Osteoblast (primary cell): Measurements from ENCODE around the gene ARHGAP30. TPM values are rescaled to one million over a fixed set of nuclear protein-coding genes. Genes with fewer than 3 reads are reported as not detected.

Source experiments
- DNase-seq: peaks from one replicate; pipeline ENCODE4 v3.0.0; 2011; ENCODE audit warnings: low spot score, mixed read lengths; ENCODE audit not compliant: insufficient read length; ENCODE audit errors: missing footprints
- H2AFZ ChIP-seq: 2 replicates; pipeline ENCODE4 v1.6.0; 2011; ENCODE audit warnings: mild to moderate bottlenecking, low read length
- H3K27ac ChIP-seq: 2 replicates; pipeline ENCODE4 v1.5.1; 2011; ENCODE audit warnings: mild to moderate bottlenecking, low read depth, low read length, moderate library complexity
- H3K27me3 ChIP-seq: 2 replicates; pipeline ENCODE4 v1.6.0; 2012; ENCODE audit warnings: mild to moderate bottlenecking, control low read depth, inconsistent platforms, low read length, moderate library complexity; ENCODE audit not compliant: insufficient read depth
- H3K36me3 ChIP-seq: 2 replicates; pipeline ENCODE4 v1.5.1; 2011; ENCODE audit warnings: mild to moderate bottlenecking, low read length, control low read depth, moderate library complexity; ENCODE audit not compliant: insufficient read depth
- H3K4me1 ChIP-seq: 2 replicates; pipeline ENCODE4 v1.5.1; 2011; ENCODE audit warnings: mild to moderate bottlenecking, low read length, control low read depth, moderate library complexity; ENCODE audit not compliant: insufficient read depth
- H3K4me2 ChIP-seq: 2 replicates; pipeline ENCODE4 v1.6.0; 2011; ENCODE audit warnings: mild to moderate bottlenecking, low read length; ENCODE audit not compliant: insufficient read depth
- H3K4me3 ChIP-seq: fragments of 200-600 bp; sonication (generic); 3 replicates; pipeline ENCODE4 v1.5.1; 2012; ENCODE audit warnings: mild to moderate bottlenecking, low read length, inconsistent platforms; ENCODE audit not compliant: insufficient read depth
- H3K79me2 ChIP-seq: 2 replicates; pipeline ENCODE4 v1.6.0; 2012; ENCODE audit warnings: mild to moderate bottlenecking, low read length, control low read depth, inconsistent platforms; ENCODE audit not compliant: insufficient read depth
- H3K9me3 ChIP-seq: 2 replicates; pipeline ENCODE4 v1.5.1; 2011; ENCODE audit warnings: low read depth, low read length, control low read depth
- H4K20me1 ChIP-seq: 2 replicates; pipeline ENCODE4 v1.6.0; 2012; ENCODE audit warnings: mild to moderate bottlenecking, low read length, control low read depth; ENCODE audit not compliant: insufficient read depth
- CTCF ChIP-seq: IDR thresholded peaks from 2 replicates; pipeline ENCODE4 v1.5.1; 2011; ENCODE audit warnings: mild to moderate bottlenecking, low read depth, low read length, moderate library complexity; ENCODE audit errors: extremely low read depth
- total RNA-seq: library from RNA; depleted of rRNA; stranded (reverse); fragments of >200 nt; gene quantifications from 2 replicates; pipeline ENCODE4 v1.2.3, GENCODE V29; 2012

Gene ARHGAP30
- total RNA-seq, 1 donor = under 0.01 TPM

GRCh38 chr1:161089938-161090337, 20.2 kb upstream of the ARHGAP30 start:
- Histone ChIP-seq H3K4me3 (no peak overlapping the region), H3K36me3 (no peaks in the 10 kb centered on the region), H3K79me2 (no peaks in the 10 kb centered on the region), H3K27me3 (no peaks in the 10 kb centered on the region), H3K27ac (no peak overlapping the region), H3K4me2 (no peak overlapping the region), H3K4me1 (peaks cover 24% of the 10 kb centered on the region), H4K20me1 (no peaks in the 10 kb centered on the region), H2AFZ (no peak overlapping the region), H3K9me3 (no peaks in the 10 kb centered on the region)
- no peak for TF ChIP-seq CTCF
- DNase-seq = peak; percentile 57

- no peak for TF ChIP-seq CTCF
- Histone ChIP-seq H3K27ac (peak within 1 kb of the TSS; percentile 24), H3K79me2 (no peaks in the 10 kb centered on the region), H3K4me3 (no peak within 1 kb of the TSS), H3K9me3 (no peaks in the 10 kb centered on the region), H3K36me3 (no peaks in the 10 kb centered on the region), H2AFZ (peak within 1 kb of the TSS; percentile 74), H3K4me2 (no peak within 1 kb of the TSS), H3K27me3 (no peaks in the 10 kb centered on the region), H4K20me1 (no peaks in the 10 kb centered on the region), H3K4me1 (peaks cover 30% of the 10 kb centered on the region)
- DNase-seq = peak; percentile 39
These were observed 19.7 kb upstream of the ARHGAP30 start, which contains the start of gene NECTIN4 for GRCh38 chr1:161089251-161089924. Gene NECTIN4, minus strand, starts transcription at chr1:161089558. Its CDS starts 262 bp downstream, at chr1:161089296.

- no peaks in the 10 kb centered on the region for H3K27me3 ChIP-seq
- no peaks in the 10 kb centered on the region for H4K20me1 ChIP-seq
- no peaks in the 10 kb centered on the region for H3K9me3 ChIP-seq
- H2AFZ ChIP-seq = peak overlapping the region; percentile 74
- no peak for TF ChIP-seq CTCF
- no peak overlapping the region for H3K4me2 ChIP-seq
- peaks cover 37% of the 10 kb centered on the region for H3K4me1 ChIP-seq
- peak overlapping the region; percentile 24 for H3K27ac ChIP-seq
- DNase-seq = peak; percentile 97
- H3K36me3 ChIP-seq = no peaks in the 10 kb centered on the region
- no peaks in the 10 kb centered on the region for H3K79me2 ChIP-seq
- H3K4me3 ChIP-seq = no peak overlapping the region
These were observed 19.0 kb upstream of the ARHGAP30 start for GRCh38 chr1:161088587-161089110.

GRCh38 chr1:161086457-161086856, 16.8 kb upstream of the ARHGAP30 start:
- Histone ChIP-seq H3K4me2 (no peak overlapping the region), H3K79me2 (no peaks in the 10 kb centered on the region), H3K4me3 (no peak overlapping the region), H4K20me1 (no peaks in the 10 kb centered on the region), H3K36me3 (no peaks in the 10 kb centered on the region), H3K9me3 (no peaks in the 10 kb centered on the region), H3K27me3 (no peaks in the 10 kb centered on the region), H3K4me1 (peaks cover 38% of the 10 kb centered on the region), H2AFZ (no peak overlapping the region), H3K27ac (no peak overlapping the region)
- DNase-seq = no peak
- no peak for TF ChIP-seq CTCF
